Germinal center (tissue), 1 donor: Measurements from ENCODE around the gene AGAP1.

Source experiments
- DNase-seq: peaks from one replicate; pipeline ENCODE4 v3.0.0; 2012; ENCODE audit warnings: mixed read lengths, low spot score

The AGAP1 gene

GRCh38 chr2:235665661-235666212, 171.9 kb downstream of the AGAP1 start:
- no peak for DNase-seq

- no peak for DNase-seq
Measured at GRCh38 chr2:235666213-235666781, 172.5 kb downstream of the AGAP1 start.

- no peak for DNase-seq
Measured at GRCh38 chr2:235668782-235669181, 174.9 kb downstream of the AGAP1 start.

GRCh38 chr2:235669269-235669831, 175.5 kb downstream of the AGAP1 start:
- DNase-seq, result peak; percentile 37

GRCh38 chr2:235669983-235670962, 176.4 kb downstream of the AGAP1 start:
- DNase-seq, result no peak

GRCh38 chr2:235670974-235671787, 177.3 kb downstream of the AGAP1 start:
- no peak for DNase-seq

GRCh38 chr2:235672720-235673119, 178.9 kb downstream of the AGAP1 start:
- DNase-seq, result no peak

GRCh38 chr2:235674146-235674545, 180.3 kb downstream of the AGAP1 start:
- no peak for DNase-seq

- DNase-seq, result no peak
Measured at GRCh38 chr2:235674812-235675211, 181.0 kb downstream of the AGAP1 start.

- no peak for DNase-seq
Measured at GRCh38 chr2:235675678-235676535, 182.1 kb downstream of the AGAP1 start.

- DNase-seq, result no peak
Measured at GRCh38 chr2:235676536-235676799, 182.6 kb downstream of the AGAP1 start.

- no peak for DNase-seq
Measured at GRCh38 chr2:235677276-235677788, 183.5 kb downstream of the AGAP1 start.

GRCh38 chr2:235677937-235678336, 184.1 kb downstream of the AGAP1 start:
- DNase-seq, result no peak

GRCh38 chr2:235678712-235679111, 184.9 kb downstream of the AGAP1 start:
- no peak for DNase-seq

GRCh38 chr2:235679471-235679870, 185.6 kb downstream of the AGAP1 start:
- DNase-seq, result no peak

GRCh38 chr2:235685024-235685721, 191.3 kb downstream of the AGAP1 start:
- DNase-seq, result no peak

GRCh38 chr2:235688511-235689426, 194.9 kb downstream of the AGAP1 start:
- DNase-seq, result no peak

GRCh38 chr2:235689427-235689853, 195.6 kb downstream of the AGAP1 start:
- no peak for DNase-seq
